Sigmoid colon (tissue), 7 donors: ENCODE results near the gene MAP3K14. TPM values are rescaled to one million over a fixed set of nuclear protein-coding genes. Genes with fewer than 3 reads are reported as not detected.

Source experiments
- DNase-seq: peaks from one replicate; pipeline ENCODE4 v3.0.0-alpha.2; 2019
- H3K27ac ChIP-seq, 4 donors: fragments of 200-600 bp; sonication (generic); one replicate each; pipeline ENCODE4 v1.5.1; 2016 to 2019; ENCODE audit warnings: mild to moderate bottlenecking in 1 of 4
- H3K27me3 ChIP-seq, 3 donors: fragments of 200-600 bp; sonication (generic); one replicate each; pipeline ENCODE4 v1.5.1; 2019; ENCODE audit warnings: mild to moderate bottlenecking in 1 of 3
- H3K36me3 ChIP-seq, 4 donors: fragments of 200-600 bp; sonication (generic); one replicate each; pipeline ENCODE4 v1.5.1; 2016 to 2019
- H3K4me1 ChIP-seq, 4 donors: fragments of 200-600 bp; sonication (generic); one replicate each; pipeline ENCODE4 v1.5.1; 2017 to 2019
- H3K4me3 ChIP-seq, 4 donors: fragments of 200-600 bp; sonication (generic); one replicate each; pipeline ENCODE4 v1.5.1; 2017 to 2019; ENCODE audit warnings: mild to moderate bottlenecking in 2 of 4, moderate library complexity in 1 of 4
- H3K9me3 ChIP-seq, 4 donors: fragments of 200-600 bp in 3 of 4; sonication (generic) in 3 of 4; one replicate each; pipeline versions ENCODE4 v1.5.1 to v1.6.1; 2013 to 2019
- EP300 ChIP-seq, 4 donors: sonication (generic); formaldehyde crosslinking; IDR thresholded peaks; one replicate each; pipeline ENCODE4 v1.6.1; 2017; ENCODE audit warnings: antibody characterized with exemption in 4 of 4
- POLR2A ChIP-seq, 2 donors: fragments of 450-650 bp; IDR thresholded peaks; one replicate each; pipeline ENCODE4 v1.6.1; 2016; ENCODE audit warnings: antibody characterized with exemption in 2 of 2, mild to moderate bottlenecking in 2 of 2, moderate library complexity in 2 of 2
- POLR2AphosphoS5 ChIP-seq, 4 donors: sonication (generic); formaldehyde crosslinking; IDR thresholded peaks; one replicate each; pipeline ENCODE4 v1.6.1; 2017; ENCODE audit warnings: antibody characterized with exemption in 4 of 4
- WGBS, 2 donors: extraction: QIAGEN DNeasy Blood & Tissue Kit; methylation state at CpG; one replicate each; pipeline ENCODE4 v1.1.7; 2013; 5-methylcytosine and 5-hydroxymethylcytosine counted together
- intact Hi-C: fragments of 100-400 bp; cut with DNase I; formaldehyde crosslinking; loops from one replicate; pipeline ENCODE4 v1.15.1; 2023
- polyA plus RNA-seq, 3 donors: library from polyadenylated mRNA; stranded (reverse); fragments of 200-250 nt; gene quantifications; one replicate each; pipeline ENCODE4 v1.2.3, GENCODE V29; 2013
- total RNA-seq, 4 donors: library from RNA; depleted of rRNA; stranded (reverse); fragments of >200 nt; gene quantifications; one replicate each; pipeline ENCODE4 v1.1.0, GENCODE V29; 2016
- TF ChIP-seq, protein P1 (sequence below), 4 experiments: fragments of 450-650 bp in 3 of 4; fragments of 200-600 bp in 1 of 4; IDR thresholded peaks; one replicate each; pipeline ENCODE4 v1.5.1; 2016 to 2019; ENCODE audit warnings: antibody characterized with exemption in 4 of 4, mild to moderate bottlenecking in 3 of 4, moderate library complexity in 2 of 4
- donor health status: healthy with polysubstance abuse.
- donor health status: Bipolar disorder and iron deficiency.
- donor health status: healthy.

MAP3K14 gene
- total and polyA plus RNA-seq, 7 donors: 7.2 to 28.5 (median 11.1) TPM

DNA sequence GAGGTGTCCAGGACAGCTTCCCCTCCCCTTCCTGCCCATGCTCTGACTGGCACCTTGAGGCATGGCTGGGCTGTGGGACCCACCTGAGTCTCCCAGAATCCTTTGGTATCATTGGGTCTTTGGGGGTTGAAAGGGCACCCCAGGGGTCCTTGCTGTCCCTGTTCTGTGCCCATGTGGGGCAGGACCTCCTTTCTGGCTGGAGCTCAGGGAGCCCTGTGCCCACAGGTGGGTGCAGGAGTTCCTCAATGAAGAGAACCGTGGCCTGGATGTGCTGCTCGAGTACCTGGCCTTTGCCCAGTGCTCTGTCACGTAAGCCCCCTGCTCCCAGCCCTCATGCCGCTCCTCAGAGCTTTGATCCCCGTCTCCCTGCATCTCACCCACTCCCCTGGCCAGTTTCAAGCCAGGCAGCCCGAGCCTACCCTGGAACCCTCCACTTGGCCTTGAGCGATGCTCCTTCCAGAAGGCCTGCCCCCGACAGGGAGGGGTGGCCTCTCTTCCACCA lies 83.3 kb downstream of the MAP3K14 start:
- no peak overlapping the region for H3K27ac ChIP-seq
- peaks cover 0 to 17% (median 0%) of the 10 kb centered on the region in 3 donors for H3K27me3 ChIP-seq
- H3K36me3 ChIP-seq: no peaks in the 10 kb centered on the region
- H3K4me3 ChIP-seq: no peak overlapping the region
- DNase-seq: no peak
- WGBS, 2 donors: 80 to 85% methylated on average over 8 of the region's 8 CpGs
- no peaks in the 10 kb centered on the region for H3K9me3 ChIP-seq
- TF ChIP-seq POLR2AphosphoS5 (IDR thresholded peaks at IDR 0.05) (no peak), EP300 (IDR thresholded peaks at IDR 0.05) (no peak)
- TF ChIP-seq, protein P1, sequence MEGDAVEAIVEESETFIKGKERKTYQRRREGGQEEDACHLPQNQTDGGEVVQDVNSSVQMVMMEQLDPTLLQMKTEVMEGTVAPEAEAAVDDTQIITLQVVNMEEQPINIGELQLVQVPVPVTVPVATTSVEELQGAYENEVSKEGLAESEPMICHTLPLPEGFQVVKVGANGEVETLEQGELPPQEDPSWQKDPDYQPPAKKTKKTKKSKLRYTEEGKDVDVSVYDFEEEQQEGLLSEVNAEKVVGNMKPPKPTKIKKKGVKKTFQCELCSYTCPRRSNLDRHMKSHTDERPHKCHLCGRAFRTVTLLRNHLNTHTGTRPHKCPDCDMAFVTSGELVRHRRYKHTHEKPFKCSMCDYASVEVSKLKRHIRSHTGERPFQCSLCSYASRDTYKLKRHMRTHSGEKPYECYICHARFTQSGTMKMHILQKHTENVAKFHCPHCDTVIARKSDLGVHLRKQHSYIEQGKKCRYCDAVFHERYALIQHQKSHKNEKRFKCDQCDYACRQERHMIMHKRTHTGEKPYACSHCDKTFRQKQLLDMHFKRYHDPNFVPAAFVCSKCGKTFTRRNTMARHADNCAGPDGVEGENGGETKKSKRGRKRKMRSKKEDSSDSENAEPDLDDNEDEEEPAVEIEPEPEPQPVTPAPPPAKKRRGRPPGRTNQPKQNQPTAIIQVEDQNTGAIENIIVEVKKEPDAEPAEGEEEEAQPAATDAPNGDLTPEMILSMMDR (IDR thresholded peaks at IDR 0.05): no peak
- intact Hi-C loops: no loop called here
- H3K4me1 ChIP-seq: peaks cover 0 to 8% (median 4%) of the 10 kb centered on the region in 4 donors

DNA sequence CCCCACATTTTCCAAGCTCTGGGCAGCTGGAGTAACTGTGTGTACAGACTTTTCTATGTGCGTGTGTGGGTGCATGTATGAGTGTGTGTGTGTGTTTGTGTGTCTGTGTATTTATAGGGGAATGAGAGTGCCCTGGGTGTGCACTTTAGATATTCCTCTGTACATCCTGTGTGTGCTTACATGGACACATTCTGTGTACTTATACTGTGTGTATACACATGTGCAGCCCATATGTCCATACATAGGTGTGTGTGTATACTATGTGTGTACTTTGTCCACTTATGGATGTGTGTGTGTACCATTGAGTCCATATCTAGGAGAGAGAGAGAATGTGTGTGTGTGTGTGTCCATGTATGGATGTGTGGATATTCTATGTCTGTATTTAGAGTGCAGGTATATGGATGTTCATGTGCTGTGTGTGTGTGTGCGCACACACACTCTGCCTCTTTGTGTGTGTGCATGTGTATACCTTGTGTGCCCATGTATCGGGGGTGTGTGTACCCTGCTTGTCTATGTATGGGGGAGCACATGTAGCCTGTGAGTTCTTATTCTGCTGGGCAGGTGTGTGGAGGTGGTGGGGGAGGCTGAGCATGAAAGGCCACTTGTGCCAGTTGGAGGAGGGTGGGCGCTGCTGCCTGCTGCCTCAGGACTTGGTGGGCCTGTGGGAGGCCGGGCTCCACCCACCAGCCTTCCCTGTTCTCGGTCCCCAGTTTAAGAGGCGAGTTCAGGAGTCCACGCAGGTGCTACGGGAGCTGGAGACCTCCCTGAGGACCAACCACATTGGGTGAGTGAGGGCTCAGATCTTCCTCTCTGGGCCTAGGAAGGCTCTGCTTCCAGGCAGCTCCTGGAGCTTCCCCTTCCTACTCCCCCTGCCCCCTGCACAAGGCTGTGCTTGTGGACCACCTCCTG lies 84.1 kb downstream of the MAP3K14 start:
- intact Hi-C loops: no loop called here
- H3K4me3 ChIP-seq: no peak overlapping the region
- H3K9me3 ChIP-seq: no peaks in the 10 kb centered on the region
- no peak overlapping the region for H3K27ac ChIP-seq
- H3K27me3 ChIP-seq: peaks cover 0 to 17% (median 0%) of the 10 kb centered on the region in 3 donors
- 88 to 91% methylated on average over 9 of the region's 9 CpGs for WGBS, 2 donors
- TF ChIP-seq POLR2A (IDR thresholded peaks at IDR 0.05): no peak
- TF ChIP-seq POLR2AphosphoS5 (IDR thresholded peaks at IDR 0.05): no peak
- TF ChIP-seq, protein P1 (IDR thresholded peaks at IDR 0.05): no peak
- H3K4me1 ChIP-seq: peaks cover 0 to 15% (median 10%) of the 10 kb centered on the region in 4 donors
- no peaks in the 10 kb centered on the region for H3K36me3 ChIP-seq
- DNase-seq: no peak

DNA sequence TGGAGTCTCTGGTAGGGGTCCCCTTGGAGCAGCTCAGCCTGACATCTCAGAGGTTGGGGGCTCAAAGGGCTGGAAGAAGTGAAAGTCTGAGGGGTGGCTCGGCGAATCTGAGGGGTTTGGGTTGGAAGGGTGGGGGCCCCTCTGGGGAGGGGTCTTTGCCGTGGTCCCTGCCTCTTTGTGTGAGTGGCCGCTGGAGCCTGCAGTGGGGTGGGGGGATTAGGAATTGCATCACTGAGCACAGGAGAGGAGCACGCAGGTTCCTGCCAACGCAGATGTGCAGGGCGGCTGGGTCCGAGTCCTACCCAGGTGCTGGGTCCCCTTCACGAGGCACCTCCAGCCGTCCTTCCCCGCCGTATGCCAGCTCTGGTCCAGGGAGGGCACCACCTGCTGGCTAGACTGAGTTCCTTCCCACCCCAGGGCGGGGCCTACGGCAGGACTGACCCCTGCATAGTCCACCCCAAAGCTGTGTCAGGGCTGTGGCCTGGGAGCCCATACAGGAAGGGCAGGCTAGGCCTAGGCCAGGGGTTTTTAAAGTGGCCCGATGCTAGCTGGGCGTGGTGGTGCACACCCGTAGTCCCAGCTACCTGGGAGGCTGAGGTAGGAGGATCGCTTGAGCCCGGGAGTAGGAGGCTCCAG lies 85.2 kb downstream of the MAP3K14 start:
- 49 to 72% methylated on average over 19 of the region's 19 CpGs for WGBS, 2 donors
- Histone ChIP-seq H3K27ac (peak overlapping the region in 1 of 4 donors; percentile 79), H3K9me3 (no peaks in the 10 kb centered on the region), H3K4me3 (no peak overlapping the region), H3K4me1 (peaks cover 0 to 21% (median 11%) of the 10 kb centered on the region in 4 donors), H3K36me3 (no peaks in the 10 kb centered on the region), H3K27me3 (peaks cover 0 to 17% (median 0%) of the 10 kb centered on the region in 3 donors)
- TF ChIP-seq EP300 (IDR thresholded peaks at IDR 0.05): no peak
- TF ChIP-seq, protein P1 (IDR thresholded peaks at IDR 0.05): no peak
- TF ChIP-seq POLR2AphosphoS5 (IDR thresholded peaks at IDR 0.05): no peak
- no peak for TF ChIP-seq POLR2A (IDR thresholded peaks at IDR 0.05)
- DNase-seq: peak; percentile 66
- intact Hi-C loops: no loop called here

DNA sequence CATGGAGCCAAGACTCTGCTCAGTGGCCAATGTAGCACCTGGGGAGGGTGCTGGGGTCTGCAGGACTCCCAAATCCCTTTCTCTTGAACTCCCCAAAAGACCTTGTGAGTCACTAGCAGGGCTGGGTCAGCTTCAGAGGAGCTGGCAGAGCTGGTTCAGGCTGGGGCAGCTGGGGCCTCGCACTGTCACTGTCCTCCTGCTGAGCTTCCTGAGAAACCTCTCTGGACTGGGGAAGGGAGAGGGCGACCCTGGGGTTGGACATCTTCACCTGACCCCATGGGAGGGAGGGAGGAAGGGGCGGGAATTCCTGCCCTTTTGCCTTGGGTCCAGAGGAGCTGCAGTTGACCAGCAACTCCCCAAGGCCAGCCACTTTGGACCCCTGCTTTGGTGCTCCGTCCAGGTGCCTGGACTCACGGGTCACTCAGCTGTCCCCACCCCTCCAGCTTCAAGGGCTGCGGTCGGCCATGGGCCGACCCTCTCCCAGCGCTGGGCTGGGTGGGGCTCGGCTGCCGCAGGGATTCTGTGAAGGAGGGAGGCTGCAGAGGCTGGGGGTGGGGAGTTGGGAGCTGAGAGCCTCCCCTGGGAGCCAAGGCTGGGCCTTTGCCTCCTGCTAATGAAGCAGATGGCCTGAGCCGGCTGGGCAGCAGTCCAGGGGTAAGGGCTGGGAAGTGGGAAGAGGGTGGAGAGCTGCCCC lies 85.9 kb downstream of the MAP3K14 start:
- intact Hi-C loops: no loop called here
- H3K27ac ChIP-seq: peak overlapping the region; percentile 62 to 79 (median 70)
- WGBS, 2 donors: 37 to 60% methylated on average over 12 of the region's 12 CpGs
- DNase-seq: peak; percentile 68
- H3K36me3 ChIP-seq: no peaks in the 10 kb centered on the region
- no peaks in the 10 kb centered on the region for H3K9me3 ChIP-seq
- peaks cover 0 to 21% (median 11%) of the 10 kb centered on the region in 4 donors for H3K4me1 ChIP-seq
- TF ChIP-seq, protein P1 (IDR thresholded peaks at IDR 0.05): no peak
- TF ChIP-seq POLR2AphosphoS5 (IDR thresholded peaks at IDR 0.05) (no peak), EP300 (IDR thresholded peaks at IDR 0.05) (no peak), POLR2A (IDR thresholded peaks at IDR 0.05) (no peak)
- H3K4me3 ChIP-seq: no peak overlapping the region
- peaks cover 0 to 10% (median 0%) of the 10 kb centered on the region in 3 donors for H3K27me3 ChIP-seq
